Measurements from ENCODE around the gene AMZ1. TPM values are rescaled to one million over a fixed set of nuclear protein-coding genes. Genes with fewer than 3 reads are reported as not detected.

Gene AMZ1
- total RNA-seq, 1 donor from 2014 or later: 0.05 TPM

- no peak for DNase-seq (ENCODE audit: low spot score)
- no peak for TF ChIP-seq CTCF (IDR thresholded peaks at IDR 0.05; ENCODE audit: unreplicated experiment)
- no peak overlapping the region for H3K27ac Mint-ChIP-seq (ENCODE audit: unreplicated experiment)
Observed at GRCh38 chr7:2699289-2699620, 11.3 kb downstream of the AMZ1 start.

GRCh38 chr7:2700141-2700850 lies 12.3 kb downstream of the AMZ1 start:
- no peak for DNase-seq (ENCODE audit: low spot score)
- Mint-ChIP-seq H3K27me3 (ENCODE audit: unreplicated experiment) (peaks cover 17% of the 10 kb centered on the region), H3K27ac (ENCODE audit: unreplicated experiment) (no peak overlapping the region), H3K4me3 (ENCODE audit: unreplicated experiment) (no peak overlapping the region), H3K9me3 (ENCODE audit: unreplicated experiment) (no peaks in the 10 kb centered on the region), H3K36me3 (ENCODE audit: low read depth, unreplicated experiment) (no peaks in the 10 kb centered on the region), H3K4me1 (ENCODE audit: unreplicated experiment) (peaks cover 3% of the 10 kb centered on the region)
- no peak for TF ChIP-seq CTCF (IDR thresholded peaks at IDR 0.05; ENCODE audit: unreplicated experiment)

More at GRCh38 chr7:2699289-2699620, 11.3 kb downstream of the AMZ1 start:
- Mint-ChIP-seq H3K4me3 (ENCODE audit: unreplicated experiment) (no peak overlapping the region), H3K36me3 (ENCODE audit: low read depth, unreplicated experiment) (no peaks in the 10 kb centered on the region), H3K4me1 (ENCODE audit: unreplicated experiment) (peaks cover 3% of the 10 kb centered on the region), H3K9me3 (ENCODE audit: unreplicated experiment) (no peaks in the 10 kb centered on the region), H3K27me3 (ENCODE audit: unreplicated experiment) (peaks cover 17% of the 10 kb centered on the region)

- Mint-ChIP-seq H3K4me1 (ENCODE audit: unreplicated experiment) (peaks cover 3% of the 10 kb centered on the region), H3K9me3 (ENCODE audit: unreplicated experiment) (no peaks in the 10 kb centered on the region), H3K27ac (ENCODE audit: unreplicated experiment) (no peak overlapping the region), H3K27me3 (ENCODE audit: unreplicated experiment) (peaks cover 17% of the 10 kb centered on the region), H3K36me3 (ENCODE audit: low read depth, unreplicated experiment) (no peaks in the 10 kb centered on the region), H3K4me3 (ENCODE audit: unreplicated experiment) (no peak overlapping the region)
- no peak for TF ChIP-seq CTCF (IDR thresholded peaks at IDR 0.05; ENCODE audit: unreplicated experiment)
- no peak for DNase-seq (ENCODE audit: low spot score)
Observed at GRCh38 chr7:2701424-2701823, 13.4 kb downstream of the AMZ1 start.

GRCh38 chr7:2701832-2702593 lies 14.0 kb downstream of the AMZ1 start:
- H3K27ac Mint-ChIP-seq (ENCODE audit: unreplicated experiment): no peak overlapping the region
- H3K9me3 Mint-ChIP-seq (ENCODE audit: unreplicated experiment): no peaks in the 10 kb centered on the region
- no peak for TF ChIP-seq CTCF (IDR thresholded peaks at IDR 0.05; ENCODE audit: unreplicated experiment)
- no peaks in the 10 kb centered on the region for H3K36me3 Mint-ChIP-seq (ENCODE audit: low read depth, unreplicated experiment)
- no peak overlapping the region for H3K4me3 Mint-ChIP-seq (ENCODE audit: unreplicated experiment)
- DNase-seq (ENCODE audit: low spot score): no peak
- peaks cover 21% of the 10 kb centered on the region for H3K27me3 Mint-ChIP-seq (ENCODE audit: unreplicated experiment)
- peaks cover 9% of the 10 kb centered on the region for H3K4me1 Mint-ChIP-seq (ENCODE audit: unreplicated experiment)

- H3K36me3 Mint-ChIP-seq (ENCODE audit: low read depth, unreplicated experiment): no peaks in the 10 kb centered on the region
- TF ChIP-seq CTCF (IDR thresholded peaks at IDR 0.05; ENCODE audit: unreplicated experiment): no peak
- H3K27ac Mint-ChIP-seq (ENCODE audit: unreplicated experiment): no peak overlapping the region
- DNase-seq (ENCODE audit: low spot score): no peak
- H3K4me3 Mint-ChIP-seq (ENCODE audit: unreplicated experiment): no peak overlapping the region
- peaks cover 24% of the 10 kb centered on the region for H3K27me3 Mint-ChIP-seq (ENCODE audit: unreplicated experiment)
- H3K9me3 Mint-ChIP-seq (ENCODE audit: unreplicated experiment): no peaks in the 10 kb centered on the region
- H3K4me1 Mint-ChIP-seq (ENCODE audit: unreplicated experiment): peaks cover 13% of the 10 kb centered on the region
Observed at GRCh38 chr7:2702594-2702957, 14.6 kb downstream of the AMZ1 start.

Data from endothelial cell (in vitro differentiated cells).